HEK293T (cell line): ENCODE results near the gene PRDM11.

Source experiments
- CTCF ChIA-PET: fragments of 350-600 bp; formaldehyde crosslinking; extraction: SDS; loops from one replicate; lab custom pipeline; 2021; ENCODE audit warnings: antibody characterized with exemption, inconsistent platforms; lab: Yijun Ruan, JAX
- POLR2A ChIA-PET: fragments of 350-600 bp; formaldehyde crosslinking; extraction: SDS; loops from one replicate; lab custom pipeline; 2020; ENCODE audit warnings: antibody characterized with exemption, inconsistent platforms; lab: Yijun Ruan, JAX
- DNase-seq: peaks from one replicate; pipeline ENCODE4 v3.0.0; 2012; ENCODE audit warnings: mixed read lengths; ENCODE audit errors: extremely low spot score
- ARNT ChIP-seq: fragments of 450-650 bp; IDR thresholded peaks from 2 replicates; pipeline ENCODE4 v1.6.1; 2017; ENCODE audit warnings: mild to moderate bottlenecking
- BHLHE40 ChIP-seq: fragments of 450-650 bp; IDR thresholded peaks from 2 replicates; pipeline ENCODE4 v1.6.1; 2016; ENCODE audit warnings: mild to moderate bottlenecking, moderate library complexity, borderline replicate concordance
- CTBP1 ChIP-seq: fragments of 450-650 bp; IDR thresholded peaks from 2 replicates; pipeline ENCODE4 v1.6.1; 2016; ENCODE audit warnings: borderline replicate concordance
- ELF4 ChIP-seq: fragments of 450-650 bp; IDR thresholded peaks from 2 replicates; pipeline ENCODE4 v1.6.1; 2017; ENCODE audit warnings: antibody characterized with exemption
- FOXA1 ChIP-seq: fragments of 450-650 bp; IDR thresholded peaks from 2 replicates; pipeline ENCODE4 v1.6.1; 2016; ENCODE audit warnings: mild to moderate bottlenecking
- FOXK2 ChIP-seq: fragments of 450-650 bp; IDR thresholded peaks from 2 replicates; pipeline ENCODE4 v1.6.1; 2016; ENCODE audit warnings: mild to moderate bottlenecking
- FOXM1 ChIP-seq: fragments of 450-650 bp; IDR thresholded peaks from 2 replicates; pipeline ENCODE4 v1.6.1; 2017; ENCODE audit warnings: mild to moderate bottlenecking, borderline replicate concordance
- HDGF ChIP-seq: fragments of 450-650 bp; IDR thresholded peaks from 2 replicates; pipeline ENCODE4 v1.6.1; 2017; ENCODE audit warnings: antibody characterized with exemption, borderline replicate concordance
- L3MBTL2 ChIP-seq: fragments of 450-650 bp; conservative IDR thresholded peaks from 2 replicates; pipeline ENCODE4 v1.6.1; 2016; ENCODE audit warnings: mild to moderate bottlenecking
- LEF1 ChIP-seq: fragments of 450-650 bp; IDR thresholded peaks from 2 replicates; pipeline ENCODE4 v1.6.1; 2017; ENCODE audit warnings: mild to moderate bottlenecking, borderline replicate concordance
- NFRKB ChIP-seq: fragments of 450-650 bp; IDR thresholded peaks from 2 replicates; pipeline ENCODE4 v1.6.1; 2016; ENCODE audit warnings: mild to moderate bottlenecking, moderate library complexity
- SP1 ChIP-seq: fragments of 450-650 bp; IDR thresholded peaks from 2 replicates; pipeline ENCODE4 v1.6.1; 2017
- SUZ12 ChIP-seq: fragments of 450-650 bp; IDR thresholded peaks from 2 replicates; pipeline ENCODE4 v1.6.1; 2016; ENCODE audit warnings: mild to moderate bottlenecking
- TARDBP ChIP-seq: fragments of 450-650 bp; IDR thresholded peaks from 2 replicates; pipeline ENCODE4 v1.6.1; 2016
- ZNF384 ChIP-seq: fragments of 450-650 bp; IDR thresholded peaks from 2 replicates; pipeline ENCODE4 v1.6.1; 2016
- TF ChIP-seq, protein P1 (sequence below): fragments of 450-650 bp; IDR thresholded peaks from 2 replicates; pipeline ENCODE4 v1.6.1; 2016

The PRDM11 gene

DNA sequence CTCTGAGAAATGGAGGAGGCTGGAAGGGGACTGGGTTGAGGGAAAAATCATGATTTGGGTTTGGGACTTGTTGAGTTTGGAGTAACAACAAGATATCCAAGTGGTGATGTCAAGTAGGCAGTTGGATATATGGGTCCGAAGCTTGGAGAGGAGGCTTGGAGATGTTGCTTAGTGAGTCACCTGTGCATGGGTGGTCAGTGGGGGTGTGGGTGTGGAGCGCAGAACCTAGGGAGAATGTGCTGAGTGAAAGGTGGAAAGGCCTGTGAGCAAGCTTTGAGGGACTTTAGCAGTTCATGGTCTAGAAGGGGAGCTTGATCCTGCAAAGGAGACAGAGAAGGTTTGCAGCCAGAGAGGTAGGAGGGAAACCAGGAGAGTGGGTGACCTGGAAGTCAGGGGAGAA, 38.2 kb downstream of the PRDM11 start:
- TF ChIP-seq HDGF (no peak), FOXA1 (no peak), BHLHE40 (no peak), SP1 (no peak), ARNT (no peak), ELF4 (no peak), ZNF384 (no peak), FOXK2 (no peak), CTBP1 (no peak), FOXM1 (no peak), L3MBTL2 (no peak), TARDBP (no peak), LEF1 (no peak), NFRKB (no peak), SUZ12 (no peak)
- TF ChIP-seq, protein P1, sequence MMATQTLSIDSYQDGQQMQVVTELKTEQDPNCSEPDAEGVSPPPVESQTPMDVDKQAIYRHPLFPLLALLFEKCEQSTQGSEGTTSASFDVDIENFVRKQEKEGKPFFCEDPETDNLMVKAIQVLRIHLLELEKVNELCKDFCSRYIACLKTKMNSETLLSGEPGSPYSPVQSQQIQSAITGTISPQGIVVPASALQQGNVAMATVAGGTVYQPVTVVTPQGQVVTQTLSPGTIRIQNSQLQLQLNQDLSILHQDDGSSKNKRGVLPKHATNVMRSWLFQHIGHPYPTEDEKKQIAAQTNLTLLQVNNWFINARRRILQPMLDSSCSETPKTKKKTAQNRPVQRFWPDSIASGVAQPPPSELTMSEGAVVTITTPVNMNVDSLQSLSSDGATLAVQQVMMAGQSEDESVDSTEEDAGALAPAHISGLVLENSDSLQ = no peak
- DNase-seq = no peak
- ChIA-PET POLR2A (interaction anchor here (0.6 to 1.5 kb wide), 2 partner anchors 16 to 65 kb away, joined by 3 read pairs; no protein-coding TSS in a partner anchor), CTCF (no interaction called here)

DNA sequence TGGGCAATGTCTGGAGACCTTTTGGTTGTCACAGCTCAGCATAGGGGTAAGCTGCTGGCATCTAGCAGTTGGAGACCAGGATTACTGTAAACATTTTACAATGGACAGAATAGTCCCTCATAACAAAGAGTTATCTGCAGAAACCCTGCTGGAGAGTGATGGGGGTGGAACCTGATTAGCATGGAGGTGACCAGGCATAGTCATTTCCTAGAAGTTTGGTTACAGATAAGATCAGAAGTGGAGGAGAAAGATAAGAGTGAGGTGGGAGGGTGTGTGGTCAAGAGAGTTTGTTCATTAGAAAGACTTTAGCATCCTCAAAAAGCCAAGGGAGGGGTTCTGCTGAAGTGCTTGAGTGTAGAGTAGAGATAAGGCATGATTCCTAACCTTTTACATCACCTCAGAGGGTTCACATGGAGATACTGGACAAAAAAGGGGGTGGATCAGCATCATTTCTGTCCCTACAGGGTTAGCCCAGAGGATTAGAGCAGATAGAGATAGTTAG, 38.8 kb downstream of the PRDM11 start:
- ChIA-PET CTCF (no interaction called here), POLR2A (interaction anchor here (0.6 to 1.5 kb wide), 2 partner anchors 15 to 64 kb away, joined by 3 read pairs; no protein-coding TSS in a partner anchor)
- TF ChIP-seq ARNT (no peak), BHLHE40 (no peak), SP1 (no peak), FOXK2 (no peak), NFRKB (no peak), HDGF (no peak), FOXA1 (no peak)
- DNase-seq = no peak

DNA sequence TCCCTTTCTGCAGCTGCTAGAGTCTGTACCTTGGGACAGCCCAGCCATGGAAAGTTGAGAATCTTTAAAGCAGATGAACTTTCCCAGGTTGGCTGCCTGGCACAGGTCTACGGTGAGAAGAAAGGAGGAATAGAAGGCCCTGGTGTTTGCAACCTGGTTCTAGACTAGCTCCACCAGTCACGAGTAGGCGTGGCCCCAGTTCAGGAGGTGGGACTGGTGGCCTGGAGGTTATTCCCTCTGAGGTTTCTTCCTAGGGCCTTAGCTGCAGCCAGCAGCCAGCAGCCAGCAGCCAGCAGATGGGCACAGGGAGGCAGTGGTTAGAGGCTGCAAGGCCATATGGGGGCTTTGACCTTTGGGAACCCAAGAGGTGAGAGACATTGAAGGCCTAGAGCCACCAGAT, 40.9 kb downstream of the PRDM11 start:
- TF ChIP-seq TARDBP = no peak
- POLR2A ChIA-PET = no interaction called here
- CTCF ChIA-PET = no interaction called here

DNA sequence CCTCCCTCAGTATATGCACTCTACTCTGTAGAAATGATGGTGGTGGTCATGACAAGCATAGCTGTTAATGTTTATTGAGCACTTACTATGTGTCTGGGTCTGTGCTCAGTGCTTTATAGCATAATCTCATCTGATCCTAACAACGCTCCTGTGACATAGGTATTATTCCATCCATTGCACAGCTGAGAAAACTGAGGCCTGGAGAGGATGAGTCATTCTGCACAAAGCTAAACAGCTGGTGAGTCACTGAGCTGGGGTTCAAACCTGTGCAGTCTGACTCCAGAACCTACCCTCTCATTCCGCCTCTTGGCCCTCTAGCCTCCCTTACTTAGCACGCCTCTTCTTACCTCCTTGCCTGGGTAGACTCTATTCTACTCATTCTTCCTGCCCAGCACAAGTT, 41.7 kb downstream of the PRDM11 start:
- TF ChIP-seq ZNF384 (no peak), HDGF (no peak), BHLHE40 (no peak), TARDBP (no peak), SUZ12 (no peak), FOXA1 (no peak), L3MBTL2 (no peak), ELF4 (no peak), LEF1 (no peak), NFRKB (no peak), FOXK2 (no peak), CTBP1 (no peak), FOXM1 (no peak)
- TF ChIP-seq, protein P1 = no peak
- DNase-seq = no peak
- CTCF ChIA-PET = no interaction called here
- POLR2A ChIA-PET = no interaction called here

More for the DNA sequence above, 40.9 kb downstream of the PRDM11 start:
- no peak for DNase-seq

DNA sequence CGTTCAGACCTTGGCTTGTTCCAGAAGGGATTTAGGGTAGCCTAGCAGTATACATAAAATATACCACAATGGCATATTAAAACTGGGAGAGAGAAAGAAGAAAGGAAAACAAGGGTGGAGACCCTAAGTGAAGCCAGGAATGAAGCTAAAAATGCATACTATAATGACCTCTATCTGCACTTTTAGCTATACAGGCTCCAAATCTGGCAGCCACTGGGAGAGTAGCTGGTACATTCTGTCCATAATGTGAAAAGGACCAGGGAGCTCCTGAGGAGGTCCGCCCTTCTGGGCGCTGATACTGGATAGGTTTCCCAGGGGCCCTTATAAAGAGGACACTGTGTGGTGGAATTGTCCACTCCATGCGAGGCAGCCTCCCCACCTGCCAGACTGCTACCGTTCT, 42.8 kb downstream of the PRDM11 start:
- no peak for DNase-seq
- TF ChIP-seq NFRKB (no peak), TARDBP (no peak), FOXA1 (no peak), FOXK2 (no peak), ZNF384 (no peak), L3MBTL2 (no peak), CTBP1 (no peak), FOXM1 (no peak), BHLHE40 (no peak), HDGF (no peak), SP1 (no peak), ELF4 (no peak)
- POLR2A ChIA-PET = interaction anchor here (0.7 kb wide), 1 partner anchor 9 kb away, joined by 3 read pairs; no protein-coding TSS in a partner anchor
- CTCF ChIA-PET = interaction anchor here (0.6 kb wide), 1 partner anchor 41 kb away, joined by 3 read pairs; no protein-coding TSS in a partner anchor

DNA sequence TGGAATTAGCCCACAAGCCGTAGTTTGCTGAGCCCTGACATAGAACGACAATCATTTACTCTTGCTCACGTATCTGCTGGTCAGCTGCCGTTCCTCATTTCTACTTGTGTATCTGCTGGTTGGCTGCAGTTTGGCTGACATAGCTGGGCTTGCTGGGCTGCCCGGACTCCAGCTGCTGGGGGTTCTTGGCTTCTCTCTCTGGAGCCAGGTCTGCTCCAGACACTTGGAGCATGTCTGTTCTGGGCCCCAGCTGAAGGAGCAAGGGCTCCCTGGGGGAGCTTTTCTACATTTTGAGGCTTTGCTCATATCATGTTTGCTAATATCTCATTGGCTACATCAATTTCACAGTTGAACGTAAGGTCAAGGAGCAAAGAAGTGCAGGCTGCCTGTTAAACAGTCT, 47.3 kb downstream of the PRDM11 start:
- CTCF ChIA-PET = no interaction called here
- no peak for TF ChIP-seq ARNT
- TF ChIP-seq L3MBTL2 = no peak
- TF ChIP-seq NFRKB = no peak
- TF ChIP-seq SUZ12 = no peak
- no peak for TF ChIP-seq CTBP1
- TF ChIP-seq BHLHE40 = no peak
- no peak for TF ChIP-seq HDGF
- no peak for TF ChIP-seq SP1
- TF ChIP-seq, protein P1 = no peak
- no peak for TF ChIP-seq FOXK2
- no peak for TF ChIP-seq FOXA1
- no peak for TF ChIP-seq FOXM1
- no peak for TF ChIP-seq ZNF384
- no peak for TF ChIP-seq ELF4
- TF ChIP-seq TARDBP = no peak
- TF ChIP-seq LEF1 = no peak
- no peak for DNase-seq
- POLR2A ChIA-PET = no interaction called here
